ENCODE measurements around the gene EHD1.

DNA sequence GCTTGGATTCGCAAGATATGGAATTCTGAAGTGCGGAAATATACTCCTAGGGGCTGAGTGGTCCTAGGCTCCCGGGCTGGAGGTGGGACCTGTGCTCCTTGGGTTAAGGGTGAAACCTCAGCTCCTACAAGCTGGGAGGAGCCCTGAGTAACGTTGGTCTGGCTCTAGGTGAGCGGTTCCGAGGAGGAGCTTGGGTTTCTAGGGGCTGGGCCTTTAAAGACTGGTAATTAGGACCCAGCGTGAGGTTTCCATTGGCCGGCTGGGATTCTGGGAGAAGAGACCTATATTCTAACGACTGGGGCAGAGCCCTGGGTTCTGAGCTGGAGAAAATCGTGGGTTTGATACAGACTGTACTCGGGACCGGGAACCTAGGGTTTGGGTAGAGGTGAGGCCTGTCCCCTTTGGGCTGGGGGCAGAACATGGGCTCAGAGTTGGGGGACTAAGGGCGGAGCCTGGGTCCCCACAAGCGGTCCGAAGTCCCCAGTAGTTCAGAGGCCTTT lies 74.5 kb downstream of the EHD1 start:
- TF ChIP-seq, protein P1, sequence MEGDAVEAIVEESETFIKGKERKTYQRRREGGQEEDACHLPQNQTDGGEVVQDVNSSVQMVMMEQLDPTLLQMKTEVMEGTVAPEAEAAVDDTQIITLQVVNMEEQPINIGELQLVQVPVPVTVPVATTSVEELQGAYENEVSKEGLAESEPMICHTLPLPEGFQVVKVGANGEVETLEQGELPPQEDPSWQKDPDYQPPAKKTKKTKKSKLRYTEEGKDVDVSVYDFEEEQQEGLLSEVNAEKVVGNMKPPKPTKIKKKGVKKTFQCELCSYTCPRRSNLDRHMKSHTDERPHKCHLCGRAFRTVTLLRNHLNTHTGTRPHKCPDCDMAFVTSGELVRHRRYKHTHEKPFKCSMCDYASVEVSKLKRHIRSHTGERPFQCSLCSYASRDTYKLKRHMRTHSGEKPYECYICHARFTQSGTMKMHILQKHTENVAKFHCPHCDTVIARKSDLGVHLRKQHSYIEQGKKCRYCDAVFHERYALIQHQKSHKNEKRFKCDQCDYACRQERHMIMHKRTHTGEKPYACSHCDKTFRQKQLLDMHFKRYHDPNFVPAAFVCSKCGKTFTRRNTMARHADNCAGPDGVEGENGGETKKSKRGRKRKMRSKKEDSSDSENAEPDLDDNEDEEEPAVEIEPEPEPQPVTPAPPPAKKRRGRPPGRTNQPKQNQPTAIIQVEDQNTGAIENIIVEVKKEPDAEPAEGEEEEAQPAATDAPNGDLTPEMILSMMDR (IDR thresholded peaks at IDR 0.05): no peak
- no peak for TF ChIP-seq POLR2AphosphoS5 (IDR thresholded peaks at IDR 0.05)
- TF ChIP-seq POLR2A (IDR thresholded peaks at IDR 0.05): no peak

All from breast epithelium (tissue), 3 donors.